ENCODE results near the gene ABO. TPM values are rescaled to one million over a fixed set of nuclear protein-coding genes. Genes with fewer than 3 reads are reported as not detected.
A peak's percentile ranks its signal among the peaks of the same experiment; 100 is the strongest.

Gene ABO
- total and polyA plus RNA-seq, 9 of the 15 experiments (the other 6 are each of a cell fraction or from before 2014, with no cell fraction given), result 5.0 to 21.9 (median 11.9) TPM

- no peak for TF ChIP-seq ZBTB9 (CRISPR knock-in tag; IDR thresholded peaks at IDR 0.05)
- TF ChIP-seq ETV6 (IDR thresholded peaks at IDR 0.05; ENCODE audit: borderline replicate concordance in 1 of 2, low read depth in 2 of 2, low read length in 1 of 2), result no peak
- TF ChIP-seq ETV6 (CRISPR knock-in tag; IDR thresholded peaks at IDR 0.05; ENCODE audit: borderline replicate concordance), result no peak
- no peak for TF ChIP-seq PBX2 (CRISPR knock-in tag; IDR thresholded peaks at IDR 0.05; ENCODE audit: low read depth)
- no peak for TF ChIP-seq PBX2 (tag; conservative IDR thresholded peaks at IDR 0.05; ENCODE audit: low read depth)
- TF ChIP-seq ELF2 (CRISPR knock-in tag; IDR thresholded peaks at IDR 0.05), result no peak
- no peak for TF ChIP-seq NCOA6 (IDR thresholded peaks at IDR 0.05)
- TF ChIP-seq SNIP1 (IDR thresholded peaks at IDR 0.05; ENCODE audit: low read depth), result no peak
- TF ChIP-seq CGGBP1 (CRISPR knock-in tag; IDR thresholded peaks at IDR 0.05), result no peak
- TF ChIP-seq NR2C1 (IDR thresholded peaks at IDR 0.05), result 0 out of 2 replicates have a peak, but pooled peaks have one; percentile 30
- TF ChIP-seq NR2C1 (tag; IDR thresholded peaks at IDR 0.05), result no peak
- TF ChIP-seq DACH1 (IDR thresholded peaks at IDR 0.05; ENCODE audit: partially characterized antibody), result no peak
- no peak for TF ChIP-seq ZBTB49 (CRISPR knock-in tag; IDR thresholded peaks at IDR 0.05; ENCODE audit: borderline replicate concordance)
- TF ChIP-seq ZNF217 (CRISPR knock-in tag; IDR thresholded peaks at IDR 0.05), result no peak
- TF ChIP-seq ZFPM2 (CRISPR knock-in tag; IDR thresholded peaks at IDR 0.05), result no peak
- TF ChIP-seq HDAC1 (IDR thresholded peaks at IDR 0.05), result no peak
- TF ChIP-seq SIN3A (IDR thresholded peaks at IDR 0.05; ENCODE audit: borderline replicate concordance in 2 of 2, control insufficient read depth in 1 of 2, low read depth in 2 of 2, low read length in 2 of 2), result no peak
- no peak for TF ChIP-seq ZNF354B (CRISPR knock-in tag; IDR thresholded peaks at IDR 0.05)
- TF ChIP-seq KLF1 (tag; IDR thresholded peaks at IDR 0.05), result no peak
Measured at GRCh38 chr9:133268335-133269056, 6.5 kb downstream of the ABO start (continued).

Measured in K562 (cell line).